ENCODE measurements around the gene CCDC184.
"Not testable (repeated sequence)": the region's sequence is repeated elsewhere in the genome, so short reads cannot be mapped to it uniquely, and the experiment has no call there.

Gene CCDC184

DNA sequence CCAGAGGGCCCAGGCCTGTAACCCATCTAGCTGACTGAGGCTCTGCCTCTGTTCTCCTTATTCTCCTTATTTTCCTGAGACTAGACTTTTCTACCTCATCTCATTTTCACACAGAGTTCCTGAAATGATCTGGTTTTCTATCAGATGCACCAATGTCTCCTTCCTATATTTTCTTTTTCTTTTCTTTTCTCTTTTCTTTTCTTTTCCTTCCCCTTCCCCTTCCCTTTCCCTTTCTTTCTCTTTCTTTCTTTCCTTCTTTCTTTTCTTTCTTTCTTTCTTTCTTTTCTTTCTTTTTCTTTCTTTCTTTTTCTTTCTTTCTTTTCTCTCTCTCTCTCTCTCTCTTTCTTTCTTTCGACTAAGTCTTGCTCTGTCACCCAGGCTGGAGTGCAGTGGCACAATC lies 3.0 kb upstream of the CCDC184 start:
- no peak for DNase-seq

GRCh38 chr12:48180857-48181495 lies 2.5 kb upstream of the CCDC184 start:
- DNase-seq: no peak

- DNase-seq: no peak
Observed at GRCh38 chr12:48182631-48183030, 813 bp upstream of the CCDC184 start.

GRCh38 chr12:48183876-48184548 lies 568 bp downstream of the CCDC184 start:
- peak; percentile 54 for DNase-seq

GRCh38 chr12:48184549-48184922 lies 1.1 kb downstream of the CCDC184 start:
- DNase-seq: no peak

DNA sequence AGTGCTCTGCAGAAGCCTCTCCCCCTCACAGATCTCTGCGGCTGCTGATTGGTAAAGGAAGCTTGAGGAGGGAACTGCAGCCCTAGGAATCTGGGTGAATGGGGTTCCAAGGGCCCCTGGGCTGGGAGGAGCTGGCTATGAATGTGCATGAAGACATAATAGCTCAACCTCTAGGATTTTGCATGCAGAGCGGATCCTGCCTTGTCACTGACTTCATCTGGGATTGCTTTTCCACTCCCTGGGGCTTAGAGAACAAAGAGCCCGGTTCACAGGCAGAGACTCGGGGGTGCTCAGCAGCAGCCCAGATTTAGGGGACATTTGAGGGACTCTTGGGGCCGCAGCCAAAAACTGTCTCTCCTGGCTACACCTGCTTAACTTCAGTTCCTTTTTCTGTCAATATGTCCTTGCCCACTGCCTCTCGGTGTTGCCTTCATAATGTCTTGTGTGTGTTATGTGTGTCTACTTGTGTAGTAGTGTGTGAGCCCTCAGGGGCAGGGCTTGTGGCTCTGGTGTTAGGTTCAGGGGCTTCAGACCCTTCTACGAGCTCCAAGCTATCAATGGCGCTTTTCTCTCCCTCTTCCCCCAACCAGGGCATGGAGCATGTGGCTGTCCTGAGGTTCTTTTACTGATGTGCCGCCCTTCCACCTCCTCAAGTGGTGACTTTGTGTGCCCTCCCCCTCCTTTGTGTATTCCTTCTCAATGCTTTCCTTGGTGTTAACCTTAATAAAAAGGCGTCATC lies 1.9 kb downstream of the CCDC184 start:
- DNase-seq: peak; percentile 34

- no peak for DNase-seq
Observed at GRCh38 chr12:48187916-48188695, 4.7 kb downstream of the CCDC184 start.

GRCh38 chr12:48189331-48190125 lies 6.1 kb downstream of the CCDC184 start:
- no peak for DNase-seq

GRCh38 chr12:48191096-48191495 lies 7.7 kb downstream of the CCDC184 start:
- no peak for DNase-seq

DNA sequence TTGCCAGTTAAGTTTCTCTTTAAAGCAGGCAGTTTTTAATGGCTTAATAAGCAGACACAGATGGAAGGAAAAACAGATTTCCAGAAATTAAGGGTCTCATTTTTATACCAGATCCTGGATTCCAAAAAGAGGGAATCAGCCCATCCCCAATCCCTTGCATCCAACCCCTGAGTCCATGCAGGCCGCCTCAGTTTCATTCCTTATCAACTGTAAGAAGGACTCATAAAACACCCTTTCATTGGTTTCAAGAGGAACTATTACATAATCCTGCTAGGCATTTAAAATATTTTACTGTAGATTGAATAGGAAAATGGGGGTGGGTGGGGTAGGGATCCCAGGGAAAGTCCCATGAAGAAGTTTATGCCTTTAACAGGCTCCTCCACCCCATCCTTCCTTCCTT lies 9.4 kb downstream of the CCDC184 start:
- DNase-seq: no peak

DNA sequence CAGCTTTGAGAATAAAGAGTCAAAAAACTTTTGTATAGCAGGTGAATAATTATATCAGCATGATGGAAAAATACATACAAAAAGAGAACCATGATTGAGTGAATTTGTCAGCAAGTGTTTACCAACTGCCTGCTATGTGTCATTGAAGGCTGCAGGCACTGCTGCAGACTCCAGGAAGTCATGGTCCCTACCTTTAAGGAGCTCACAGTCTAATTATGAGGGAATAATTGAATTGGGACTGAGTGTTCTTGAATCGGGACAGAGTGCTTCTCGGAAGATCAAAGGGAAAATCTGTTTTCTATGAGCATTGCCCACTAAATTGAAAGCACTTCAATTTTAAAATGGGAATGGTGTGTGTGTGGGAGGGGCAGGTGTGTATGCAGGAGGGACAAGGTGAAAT lies 10.2 kb downstream of the CCDC184 start:
- no peak for DNase-seq

DNA sequence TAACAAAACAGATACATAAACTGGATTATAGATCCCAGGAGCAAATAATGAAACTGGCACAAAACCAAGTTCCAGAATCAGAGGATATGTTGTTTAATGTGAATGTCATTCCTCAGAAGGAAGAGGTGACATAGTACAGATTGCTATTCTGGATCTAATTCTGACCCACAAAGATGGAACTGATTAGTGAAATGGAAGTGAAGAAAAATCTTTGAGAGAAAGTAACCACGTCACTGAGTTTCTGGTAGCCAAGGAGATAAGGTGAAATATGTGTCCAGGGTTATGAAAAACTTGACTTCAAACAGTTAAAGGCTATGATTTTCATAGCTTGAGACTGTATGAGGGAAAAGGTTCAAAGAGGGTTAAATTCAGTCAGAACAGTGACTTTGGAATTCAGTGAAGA lies 11.4 kb downstream of the CCDC184 start:
- no peak for DNase-seq

DNA sequence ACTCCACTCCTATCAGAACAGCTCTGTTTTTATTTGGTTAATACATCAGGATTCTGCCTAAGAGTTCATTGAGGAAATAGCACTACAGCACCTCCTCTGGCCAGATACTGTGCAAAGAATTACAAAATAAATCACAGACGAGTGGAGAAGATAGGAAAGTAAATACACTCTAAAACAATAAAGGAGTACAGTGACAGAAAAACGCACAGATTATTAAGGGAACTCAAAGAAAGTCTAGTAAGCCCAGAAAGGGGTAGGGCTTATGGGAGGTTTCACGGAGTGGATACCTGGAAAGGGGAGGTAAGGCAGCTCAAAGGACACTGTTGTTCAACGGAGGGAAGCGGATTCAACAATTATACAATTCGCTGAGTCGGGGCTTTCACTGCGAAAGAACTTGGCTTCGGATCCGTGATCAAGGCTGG lies 14.1 kb downstream of the CCDC184 start:
- DNase-seq: no peak

DNA sequence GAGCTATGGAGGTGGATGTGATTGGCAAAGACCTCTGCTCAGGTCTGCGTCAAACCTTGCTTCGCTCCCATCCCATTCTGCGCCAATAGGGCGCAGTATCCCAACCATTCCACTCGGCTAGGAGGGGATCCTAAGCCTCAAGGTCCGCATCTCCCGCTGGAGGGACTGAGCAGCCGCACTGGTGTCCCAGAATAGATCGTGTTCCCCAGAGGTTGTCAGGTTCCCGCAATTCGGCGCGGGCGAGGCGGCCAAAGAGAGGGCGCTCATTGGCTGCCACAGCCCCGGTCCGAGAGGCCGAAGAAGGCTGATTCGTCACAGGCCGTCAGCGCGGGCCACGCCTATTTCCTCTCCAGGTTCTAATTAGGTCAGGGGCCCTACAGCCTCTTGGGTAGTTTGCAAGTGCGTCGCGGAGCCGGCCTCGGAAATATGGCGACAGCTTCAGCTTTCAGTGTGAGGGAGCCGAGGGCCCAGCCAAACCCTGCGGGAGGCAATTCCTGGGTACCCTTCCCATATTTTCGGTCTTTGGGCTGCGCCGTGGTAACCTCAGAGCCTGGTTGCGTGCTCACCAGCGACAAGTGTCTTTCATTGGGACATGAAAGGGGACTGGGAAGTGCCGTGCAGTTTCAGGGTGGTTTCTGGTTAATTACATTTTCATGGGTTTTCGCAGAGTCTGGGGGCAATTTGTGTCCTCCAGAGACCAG lies 14.7 kb downstream of the CCDC184 start:
- peak; percentile 95 for DNase-seq

- DNase-seq: no peak
Observed at GRCh38 chr12:48198672-48198971, 15.2 kb downstream of the CCDC184 start.

DNA sequence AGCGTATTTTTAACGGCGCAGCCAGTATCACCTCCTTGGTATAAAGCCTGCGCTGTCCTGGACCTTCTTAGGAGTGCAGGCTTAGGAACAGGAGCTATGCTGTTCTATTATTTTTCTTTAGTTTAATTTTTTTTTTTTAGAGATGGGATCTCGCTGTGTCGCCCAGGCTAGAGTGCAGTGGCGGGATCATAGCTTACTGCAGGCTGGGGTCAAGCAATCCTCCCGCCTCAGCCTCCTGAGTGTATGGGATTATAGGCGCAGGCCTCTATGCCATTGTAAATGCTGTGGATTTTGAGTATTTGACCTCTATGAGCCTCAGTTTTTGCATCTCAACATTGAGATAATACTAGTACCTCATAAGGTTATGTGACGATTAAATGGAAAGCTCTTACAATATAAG lies 15.5 kb downstream of the CCDC184 start:
- DNase-seq: no peak

DNA sequence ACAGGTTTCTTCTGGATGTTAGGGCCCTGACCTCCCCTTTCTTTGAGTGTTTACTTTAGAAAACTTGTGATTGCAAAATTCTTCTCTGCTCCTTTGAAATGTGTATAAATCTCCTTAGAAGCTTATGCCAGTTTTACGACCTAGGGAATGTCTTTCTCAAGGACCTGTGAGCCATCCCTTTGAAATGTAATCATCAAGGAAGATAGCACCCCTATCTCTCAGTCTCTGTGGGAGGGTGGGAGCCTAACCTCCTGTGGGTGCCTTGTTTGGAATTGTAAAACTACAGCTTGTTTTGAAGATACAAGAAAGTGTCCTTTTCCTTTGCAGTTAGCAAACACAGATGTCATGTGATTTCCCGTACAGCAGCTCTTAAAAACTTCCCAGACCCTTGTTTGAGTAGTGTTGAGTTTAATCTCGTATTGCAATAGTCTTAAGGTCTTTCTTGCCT lies 16.4 kb downstream of the CCDC184 start:
- no peak for DNase-seq

DNA sequence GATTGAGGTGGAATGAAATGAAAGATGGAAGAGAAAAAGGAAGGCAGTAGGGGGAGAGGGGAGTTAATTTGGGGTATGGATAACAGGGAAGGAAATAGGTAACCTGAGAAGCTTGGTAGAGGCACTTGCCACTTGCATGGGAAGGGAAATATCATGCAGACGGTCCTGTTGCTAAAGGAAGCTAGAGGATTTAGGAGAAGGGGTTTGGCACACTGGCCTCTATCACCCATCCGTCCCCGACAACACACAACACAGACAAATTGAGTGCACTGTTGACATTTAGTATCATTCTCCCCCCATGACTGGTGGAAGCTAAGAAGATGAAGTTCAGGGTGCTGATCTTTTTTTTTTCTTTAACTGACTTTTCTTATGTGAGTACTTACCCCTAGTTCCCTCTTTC lies 17.6 kb downstream of the CCDC184 start:
- DNase-seq: no peak

GRCh38 chr12:48201516-48201915 lies 18.1 kb downstream of the CCDC184 start:
- no peak for DNase-seq

- DNase-seq: no peak
Observed at GRCh38 chr12:48202766-48203165, 19.3 kb downstream of the CCDC184 start.

GRCh38 chr12:48203192-48203591 lies 19.7 kb downstream of the CCDC184 start, which contains the start of gene OR10AD1:
OR10AD1 (minus strand) TSS chr12:48203292; CDS start chr12:48203292, 0 bp downstream.
- DNase-seq: no peak

DNA sequence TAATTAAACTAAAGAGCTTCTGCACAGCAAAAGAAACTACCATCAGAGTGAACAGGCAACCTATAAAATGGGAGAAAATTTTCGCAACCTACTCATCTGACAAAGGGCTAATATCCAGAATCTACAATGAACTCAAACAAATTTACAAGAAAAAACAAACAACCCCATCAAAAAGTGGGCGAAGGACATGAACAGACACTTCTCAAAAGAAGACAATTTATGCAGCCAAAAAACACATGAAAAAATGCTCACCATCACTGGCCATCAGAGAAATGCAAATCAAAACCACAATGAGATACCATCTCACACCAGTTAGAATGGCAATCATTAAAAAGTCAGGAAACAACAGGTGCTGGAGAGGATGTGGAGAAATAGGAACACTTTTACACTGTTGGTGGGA lies 26.1 kb downstream of the CCDC184 start:
- DNase-seq: not testable (repeated sequence)

Data from left hindlimb (tissue), 1 donor.